ENCODE data around the gene EIF2AK2.

The EIF2AK2 gene

DNA sequence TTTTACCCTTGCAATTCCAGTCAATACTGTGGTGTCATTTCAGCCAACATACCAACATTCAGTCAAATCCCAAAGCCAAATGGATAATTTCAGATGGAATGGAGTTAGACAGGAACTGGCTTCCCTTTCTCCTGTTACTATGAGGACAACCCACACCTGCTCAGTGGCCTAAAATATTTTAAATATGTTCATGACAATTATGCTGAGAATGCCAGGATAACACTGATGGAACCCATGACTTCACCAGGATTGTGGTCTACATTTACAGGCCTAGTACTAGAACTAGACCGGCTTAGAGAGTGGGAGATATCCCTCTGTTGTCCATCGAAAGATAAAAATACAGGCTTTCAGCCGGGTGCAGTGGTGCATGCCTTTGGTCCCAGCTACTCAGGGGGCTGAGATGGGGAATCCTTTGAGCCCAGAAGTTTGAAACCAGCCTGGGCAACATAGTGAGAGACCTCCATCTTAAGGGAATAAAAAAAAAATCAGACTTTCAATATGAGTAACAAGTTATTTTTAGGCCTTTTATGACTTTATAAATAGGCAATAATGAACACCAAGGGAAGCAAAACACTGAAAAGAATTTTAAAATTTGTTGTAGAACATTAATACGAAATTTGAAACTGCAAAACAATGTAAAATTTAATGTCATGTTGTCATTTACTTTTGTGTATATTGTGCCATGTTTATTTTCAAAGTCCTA, 58.2 kb downstream of the EIF2AK2 start:
- FAIRE-seq, result no peak

DNA sequence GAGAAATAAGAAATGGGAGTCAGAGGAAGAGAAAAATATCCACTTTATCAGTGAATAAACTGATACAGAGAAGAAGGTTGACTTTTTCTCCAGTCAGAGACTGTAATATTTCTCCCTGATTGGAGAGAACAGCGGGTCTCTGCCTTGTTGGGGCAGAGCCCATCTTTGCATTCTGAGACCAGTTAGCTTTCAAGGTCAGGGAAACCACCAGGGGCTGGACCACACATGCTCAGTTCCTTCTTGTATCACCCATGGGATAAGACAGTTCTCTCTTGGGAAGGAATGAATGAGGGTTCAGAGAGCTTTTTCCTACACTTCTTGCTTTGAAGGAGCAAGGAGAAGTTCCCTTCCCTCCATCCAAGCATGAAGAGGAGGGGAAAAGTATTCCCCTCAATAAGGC, 60.2 kb downstream of the EIF2AK2 start:
- FAIRE-seq, result no peak

DNA sequence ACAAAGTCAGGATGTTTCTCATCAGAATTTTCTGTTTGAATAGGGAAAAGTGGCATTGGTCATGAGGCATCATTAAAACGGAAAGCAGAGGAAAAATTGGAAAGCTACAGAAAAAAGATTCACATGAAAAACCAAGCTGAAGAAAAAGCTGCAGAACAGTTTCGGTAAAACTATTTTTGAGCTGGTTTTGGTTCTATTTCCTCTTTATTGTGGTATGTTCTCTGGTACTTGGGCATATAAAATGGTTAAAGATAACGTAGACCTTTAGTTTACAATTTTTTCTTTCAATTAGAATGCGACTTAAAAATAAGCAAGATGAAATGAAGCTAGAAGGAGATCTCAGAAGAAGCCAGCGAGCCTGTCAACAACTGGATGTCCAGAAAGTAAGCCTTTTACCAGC, 64.9 kb downstream of the EIF2AK2 start:
- no peak for FAIRE-seq

DNA sequence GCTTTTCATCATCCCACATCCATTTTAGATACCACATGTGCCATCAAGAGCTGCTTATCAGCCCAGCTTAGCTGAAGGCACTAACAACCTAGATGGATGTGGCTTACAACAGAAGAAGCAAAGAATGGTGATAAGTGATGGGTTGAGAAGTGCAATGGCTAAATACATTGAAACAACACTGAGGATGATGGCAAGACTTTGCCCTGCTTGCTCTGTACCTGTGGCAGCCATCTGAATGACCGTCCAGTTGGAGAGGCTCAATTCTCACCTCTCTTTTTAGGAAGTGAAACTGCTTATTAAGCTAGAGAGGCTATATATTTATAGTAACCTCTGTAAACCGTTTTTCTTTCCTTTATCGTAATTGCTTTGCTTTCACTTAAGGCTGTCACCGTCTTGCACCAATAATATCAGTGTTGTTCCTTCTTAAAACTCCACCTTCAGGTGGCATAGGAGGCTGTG, 66.7 kb downstream of the EIF2AK2 start:
- FAIRE-seq, result no peak

DNA sequence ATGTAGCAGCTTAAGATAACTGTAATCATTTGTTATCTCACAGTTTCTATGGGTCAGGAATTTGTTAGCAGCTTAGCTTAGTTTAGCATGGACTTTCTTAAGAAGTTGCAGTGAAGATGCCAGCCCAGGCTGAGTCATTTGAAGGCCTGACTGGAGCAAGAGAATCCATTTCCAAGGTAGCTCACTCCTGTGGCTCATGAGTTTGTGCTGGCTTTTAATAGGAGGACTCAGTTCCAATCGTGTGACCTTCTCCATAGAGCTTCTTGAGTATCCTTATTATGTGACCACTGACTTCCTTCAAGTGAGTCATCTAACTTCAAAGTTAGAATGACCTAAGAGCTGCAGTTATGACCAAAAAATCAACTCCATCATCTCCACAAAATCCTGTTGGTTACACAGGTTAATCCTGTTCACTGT, 71.0 kb downstream of the EIF2AK2 start:
- no peak for FAIRE-seq

DNA sequence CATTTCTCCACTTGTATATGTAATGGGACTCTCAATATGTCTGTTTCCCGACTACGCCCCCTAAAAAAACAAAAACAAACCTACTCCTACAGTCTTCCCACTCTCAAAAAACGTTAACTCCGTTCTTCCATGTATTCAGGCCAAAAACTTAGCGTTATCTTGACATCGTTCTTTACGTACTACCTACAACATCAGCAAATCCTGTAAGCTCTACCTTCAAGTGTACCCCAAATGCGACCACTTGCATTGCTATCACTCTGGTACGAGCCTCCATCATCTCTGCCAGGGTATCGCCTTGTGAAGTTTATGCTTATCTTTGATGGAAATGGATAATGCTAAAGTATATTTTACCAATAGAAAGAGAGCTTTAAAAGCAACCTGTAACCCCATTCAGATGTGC, 72.0 kb downstream of the EIF2AK2 start:
- no peak for FAIRE-seq

DNA sequence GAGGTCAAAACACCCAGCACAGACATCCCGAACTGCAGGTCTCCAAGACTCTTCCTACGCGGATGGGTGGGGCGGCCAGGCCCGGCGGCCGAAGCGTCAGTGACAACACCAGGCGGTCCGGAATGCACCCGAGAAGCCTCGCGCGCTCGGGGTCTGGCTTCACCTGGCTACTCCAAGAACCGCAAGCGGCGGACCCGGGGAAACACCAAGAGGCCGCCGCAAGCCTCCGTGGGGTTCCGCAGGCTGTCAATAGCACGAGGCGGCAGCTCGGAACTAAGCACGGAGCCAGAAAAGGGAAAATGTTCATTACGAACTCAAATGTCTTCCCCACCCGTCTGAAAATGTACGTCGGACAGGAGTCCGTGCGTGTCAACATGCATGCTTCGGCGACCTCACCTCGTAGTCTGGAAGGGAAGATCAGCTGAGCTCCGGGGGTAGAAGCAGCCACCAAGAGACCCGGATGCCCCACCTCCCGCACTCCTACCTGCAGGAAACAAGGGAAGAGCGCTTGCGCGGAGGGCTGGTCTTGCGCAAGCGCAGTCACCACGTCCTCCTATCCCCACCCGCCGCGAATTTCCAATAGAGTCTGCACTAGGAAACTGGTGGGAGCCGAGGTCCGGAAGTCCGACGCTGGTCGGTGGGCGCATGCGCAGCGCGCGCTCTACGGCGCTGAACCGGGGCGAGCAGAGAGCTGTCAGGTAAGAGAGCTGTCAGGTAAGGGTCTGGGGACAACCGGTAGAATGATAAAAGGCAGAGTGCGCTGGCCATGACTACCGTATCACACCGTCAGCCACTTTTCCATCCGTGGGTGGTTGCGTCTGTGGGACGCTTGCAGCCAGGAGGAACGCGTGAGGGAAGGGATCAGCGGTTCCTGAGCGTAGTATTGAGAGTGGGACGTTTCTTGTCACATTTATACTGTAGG, 72.6 kb downstream of the EIF2AK2 start, which contains the start of the genes GPATCH11 and HEATR5B:
TSS of gene GPATCH11 (plus strand) at position 646 of the 922 bp plus-strand sequence. CDS start 3,864 bp downstream, outside the sequence.
TSS of gene HEATR5B (minus strand) at position 500 of the 922 bp plus-strand sequence. CDS start 958 bp downstream, outside the sequence.
- peak; percentile 75 for FAIRE-seq

DNA sequence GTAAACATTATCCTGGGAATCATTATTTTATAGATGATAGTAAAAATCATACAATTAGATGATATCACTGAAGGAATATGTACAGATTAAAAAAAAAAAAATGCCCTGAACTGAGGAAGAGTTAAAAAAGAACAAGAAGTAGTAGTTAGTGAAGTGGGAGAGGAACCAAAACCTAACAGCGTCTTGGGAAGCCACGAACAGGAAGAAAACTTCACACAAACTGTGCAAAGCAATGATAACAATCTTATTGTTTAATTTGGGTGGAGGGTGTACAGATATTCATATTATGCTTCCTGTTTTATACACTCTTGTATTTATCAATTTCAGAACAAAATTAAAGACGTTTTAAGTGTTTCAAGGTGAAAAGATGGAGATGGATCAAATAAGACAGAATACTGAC, 76.1 kb downstream of the EIF2AK2 start:
- FAIRE-seq, result no peak

DNA sequence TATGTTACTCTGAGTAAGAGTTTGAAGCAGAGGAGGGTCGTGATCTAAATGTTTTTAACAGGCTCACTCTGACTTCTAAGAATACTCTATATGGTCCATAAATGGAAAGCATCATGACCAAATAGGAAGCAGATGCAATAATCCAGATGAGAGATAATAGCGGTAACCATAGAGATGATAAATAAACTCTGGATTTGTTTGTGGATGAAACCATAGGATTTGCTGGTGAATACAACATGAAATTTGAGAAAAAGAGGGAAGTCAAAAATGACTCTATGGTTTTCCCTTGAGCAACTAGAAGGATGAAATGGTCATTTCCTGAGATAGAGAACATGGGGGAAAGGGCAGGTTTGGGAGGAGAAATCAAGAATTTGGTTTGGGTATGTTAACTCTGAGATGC, 76.5 kb downstream of the EIF2AK2 start:
- no peak for FAIRE-seq

DNA sequence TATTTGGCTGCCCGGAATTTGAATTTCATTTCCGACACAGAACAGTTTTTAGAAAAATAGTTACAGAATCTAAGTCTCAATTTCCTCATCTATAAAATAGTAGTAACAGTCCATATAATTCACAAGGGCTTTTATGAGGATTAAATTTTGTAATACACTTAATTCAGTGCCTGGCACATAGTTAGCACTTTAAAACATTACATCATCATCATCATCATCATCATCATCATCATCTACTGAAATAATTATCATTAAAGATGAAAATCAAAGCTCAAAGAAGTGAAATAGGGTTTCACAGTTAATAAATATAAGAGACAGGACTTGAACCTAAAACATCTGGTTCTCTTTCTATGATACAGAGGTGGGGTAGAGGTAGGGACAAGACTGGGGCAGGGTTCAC, 85.8 kb downstream of the EIF2AK2 start:
- FAIRE-seq, result no peak

DNA sequence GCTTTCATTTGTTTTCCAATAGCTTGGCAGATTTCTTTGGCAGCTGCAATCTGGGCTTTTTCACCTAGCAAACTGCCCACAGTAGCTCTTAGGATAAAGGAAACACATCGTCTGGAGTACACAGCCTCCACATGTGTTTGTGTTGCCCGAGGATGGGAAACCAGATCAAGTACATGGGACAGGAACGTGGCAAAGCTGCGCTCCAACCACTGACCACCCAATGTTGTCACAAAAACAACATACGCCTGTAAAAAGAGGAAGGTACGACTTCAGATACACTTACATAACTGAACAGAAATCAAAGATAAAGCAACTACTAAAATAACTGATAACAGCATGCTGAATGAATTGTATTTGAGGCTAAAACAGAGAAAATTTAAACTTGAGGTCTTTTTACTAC, 88.1 kb downstream of the EIF2AK2 start:
- no peak for FAIRE-seq

DNA sequence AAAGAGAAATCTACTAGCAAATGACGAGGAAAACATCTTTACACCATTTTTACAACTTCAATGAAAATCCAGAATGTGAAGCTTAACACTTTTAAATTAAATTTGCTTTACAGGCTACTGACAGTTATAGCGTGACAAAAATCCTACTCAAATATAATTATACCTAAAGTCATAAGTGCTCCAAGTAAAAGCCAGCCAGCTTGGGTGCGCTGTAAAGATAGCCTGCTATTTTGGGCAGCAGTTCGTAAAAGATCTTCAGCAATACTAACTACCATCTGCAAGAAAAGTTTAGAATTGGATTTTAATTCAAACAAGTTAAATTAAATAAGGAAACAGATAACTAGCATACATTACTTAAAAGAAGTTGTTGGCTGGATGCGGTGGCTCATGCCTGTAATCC, 95.0 kb downstream of the EIF2AK2 start:
- FAIRE-seq, result no peak

DNA sequence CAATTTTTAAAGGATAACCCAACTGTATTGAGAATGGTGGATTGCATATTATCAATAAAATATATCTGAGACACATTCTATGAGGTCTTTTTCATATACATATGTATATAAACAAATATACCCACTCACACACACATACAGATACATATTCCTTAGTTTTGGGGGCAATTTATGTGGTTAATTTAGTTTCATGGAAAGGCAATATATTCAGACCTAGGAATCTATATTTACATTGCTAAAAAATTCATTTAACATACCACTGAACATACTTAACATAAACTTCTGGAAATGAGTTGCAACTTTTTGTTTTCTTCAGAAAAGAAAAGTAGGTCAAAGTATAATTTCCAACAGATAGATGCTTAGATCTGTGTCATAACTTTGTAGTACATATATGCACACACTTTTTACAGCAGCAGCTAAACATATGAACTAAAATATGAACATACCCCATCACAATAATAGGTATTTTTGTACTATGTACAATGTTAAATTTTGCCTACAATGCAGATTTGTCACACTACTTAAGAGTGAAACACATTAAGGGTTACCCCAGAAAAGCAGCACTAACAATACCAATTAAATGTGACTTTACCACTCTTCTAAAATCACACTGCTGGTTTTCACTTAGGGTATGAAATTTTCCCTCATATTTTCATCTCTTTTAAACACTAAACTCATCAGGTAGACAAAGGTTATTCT, 95.6 kb downstream of the EIF2AK2 start:
- no peak for FAIRE-seq

DNA sequence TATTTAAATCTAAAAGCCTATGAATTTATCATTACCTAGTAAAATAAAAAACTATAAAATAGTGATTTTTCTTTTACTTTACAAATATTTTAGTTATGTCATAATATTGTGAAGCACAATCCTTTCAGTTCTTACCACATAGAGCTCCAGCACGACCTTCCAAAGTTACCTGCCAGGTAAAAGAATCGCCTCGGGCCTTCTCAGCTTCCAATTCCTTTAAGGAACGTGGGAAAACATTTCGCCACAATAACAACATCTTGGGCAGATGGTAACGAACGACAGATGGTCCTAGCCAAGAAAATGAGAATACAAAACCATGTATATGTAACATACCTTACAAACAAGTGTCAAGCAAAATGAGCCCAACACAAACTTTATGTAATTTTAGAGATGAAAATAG, 96.3 kb downstream of the EIF2AK2 start:
- FAIRE-seq, result no peak

DNA sequence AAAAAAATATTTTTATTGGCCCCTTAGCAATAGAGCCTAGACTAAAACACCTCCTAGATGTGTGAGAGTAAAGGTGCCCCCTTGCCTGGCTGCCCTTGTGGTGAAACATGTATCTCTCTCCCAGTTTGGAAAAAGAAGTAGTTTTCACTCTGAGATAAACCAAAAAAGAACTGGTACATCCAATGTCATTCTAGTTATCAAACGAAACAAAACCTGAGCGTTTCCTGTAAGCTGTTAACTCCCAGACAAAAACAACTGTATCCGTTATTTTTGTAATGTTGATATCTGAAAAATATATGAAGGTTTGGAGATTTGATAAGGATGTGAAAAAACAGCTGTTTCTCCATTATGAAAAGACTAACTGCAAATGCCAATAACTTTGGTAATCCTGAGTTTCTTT, 96.9 kb downstream of the EIF2AK2 start:
- FAIRE-seq, result no peak

DNA sequence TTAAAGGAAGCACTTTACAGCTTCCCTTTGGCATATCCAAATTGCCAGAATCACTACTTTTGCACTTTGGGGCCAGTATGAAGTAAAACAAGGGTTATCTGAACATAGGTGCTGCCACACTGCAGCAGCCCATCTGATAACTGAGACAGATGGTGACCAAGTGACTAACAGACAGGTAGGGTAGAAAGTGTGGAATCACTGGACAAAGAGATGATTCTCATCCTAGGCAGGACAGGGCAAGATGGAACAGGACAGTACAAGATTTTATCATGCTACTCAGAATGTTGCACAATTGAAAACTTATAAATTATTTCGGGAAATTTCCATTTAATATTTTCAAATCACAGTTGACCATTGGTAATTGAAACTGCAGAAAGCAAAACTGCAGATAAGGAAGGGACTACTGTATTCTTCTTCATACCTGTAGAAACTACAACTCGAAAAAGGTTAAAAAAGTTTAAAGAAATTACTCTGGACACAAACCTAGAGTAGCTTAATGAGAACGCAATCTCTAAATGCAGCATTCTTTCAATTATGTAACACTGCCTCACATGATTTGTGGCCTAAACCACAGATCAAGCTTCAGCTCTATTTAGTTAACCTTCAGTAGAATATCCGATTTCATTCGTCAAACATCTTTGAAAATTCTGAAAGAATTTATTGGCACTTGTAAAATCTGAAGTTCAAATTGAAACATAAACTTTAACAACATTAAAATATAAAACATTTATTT, 104.0 kb downstream of the EIF2AK2 start:
- no peak for FAIRE-seq
